Adrenal gland (tissue), 12 donors: ENCODE measurements around the gene DCD. TPM values are rescaled to one million over a fixed set of nuclear protein-coding genes. Genes with fewer than 3 reads are reported as not detected.

ENCODE experiments used
- DNase-seq, 7 donors: peaks; one replicate each; pipeline ENCODE4 v3.0.0-alpha.2; 2019 to 2020
- H3K27ac ChIP-seq, 5 donors: fragments of 200-600 bp; sonication (generic) in 4 of 5; 1 replicate in 3 of 5; 2 replicates in 2 of 5; pipeline versions ENCODE4 v1.5.1 to v1.8.0; 2016 to 2020; ENCODE audit warnings: mild to moderate bottlenecking in 1 of 5
- H3K27me3 ChIP-seq: fragments of 200-600 bp; 2 replicates; pipeline ENCODE4 v1.8.0; 2021
- H3K36me3 ChIP-seq, 2 donors: fragments of 200-600 bp; replicated peaks in 1 of 2; 1 replicate in 1 of 2; 2 replicates in 1 of 2; pipeline versions ENCODE4 v1.5.1 to v1.8.0; 2018 to 2022
- H3K4me1 ChIP-seq, 2 donors: fragments of 200-600 bp; replicated peaks in 1 of 2; 1 replicate in 1 of 2; 2 replicates in 1 of 2; pipeline versions ENCODE4 v1.5.1 to v1.8.0; 2018 to 2021
- H3K4me3 ChIP-seq, 4 donors: fragments of 200-600 bp; sonication (generic) in 3 of 4; one replicate each; pipeline ENCODE4 v1.5.1; 2016 to 2018
- H3K9me3 ChIP-seq, 3 donors: fragments of 200-600 bp; sonication (generic) in 1 of 3; replicated peaks in 1 of 3; 1 replicate in 2 of 3; 2 replicates in 1 of 3; pipeline versions ENCODE4 v1.5.1 to v1.8.0; 2016 to 2021
- CTCF ChIP-seq, 6 experiments: fragments of 450-650 bp in 4 of 6; fragments of 200-600 bp in 2 of 6; sonication (generic) in 1 of 6; IDR thresholded peaks; 1 replicate in 5 of 6; 2 replicates in 1 of 6; pipeline versions ENCODE4 v1.5.1 to v1.8.0; 2016 to 2021; ENCODE audit warnings: antibody characterized with exemption in 6 of 6, mild to moderate bottlenecking in 2 of 6, moderate library complexity in 1 of 6
- POLR2A ChIP-seq, 2 donors: fragments of 450-650 bp; IDR thresholded peaks; one replicate each; pipeline ENCODE4 v1.6.1; 2017; ENCODE audit warnings: antibody characterized with exemption in 2 of 2, mild to moderate bottlenecking in 2 of 2, moderate library complexity in 1 of 2
- WGBS, 4 donors: extraction: QIAGEN DNeasy Blood & Tissue Kit in 2 of 4; methylation state at CpG; one replicate each; pipeline versions ENCODE4 v1.1.5 to v1.1.7; 2013 to 2017; 5-methylcytosine and 5-hydroxymethylcytosine counted together
- intact Hi-C, 2 donors: fragments of 100-400 bp; cut with DNase I; formaldehyde crosslinking; loops; one replicate each; pipeline versions ENCODE4 v1.14.1 to v1.15.0; 2022 to 2023
- polyA plus RNA-seq, 3 donors: library from polyadenylated mRNA; stranded (reverse); fragments of 200-250 nt in 2 of 3; fragments of 350-450 nt in 1 of 3; fragmentation: Illumina TruSeq in 1 of 3; extraction: RNeasy Lipid Tissue Mini Kit (QIAGEN cat#74804) in 1 of 3; gene quantifications; one replicate each; pipeline ENCODE4 v1.2.3, GENCODE V29; 2013 to 2014
- total RNA-seq, 9 donors: library from RNA; depleted of rRNA in 4 of 9; stranded (reverse); fragments of >200 nt in 4 of 9; fragments of 120-200 nt in 1 of 9; fragmentation: NEBNext Ultra II Directional in 1 of 9; extraction: Animal tissue kit (Norgen Biotek cat#: 25700) in 1 of 9; gene quantifications; one replicate each; pipeline versions ENCODE4 v1.1.0 to v1.2.4, GENCODE V29; 2013 to 2023
- donor health status: healthy with polysubstance abuse.
- donor health status: Bipolar disorder and iron deficiency.
- donor health status: DM: yes; HTN: yes; CAD: no.
- donor health status: DM: no; HTN: no; CAD: no.
- donor health status: DM: no; HTN: no; CAD: no.
- donor health status: DM: yes; HTN: yes; CAD: no.

The DCD gene
- total and polyA plus RNA-seq, 12 donors: not detected

- no peak overlapping the region for H3K4me3 ChIP-seq
- no peaks in the 10 kb centered on the region for H3K36me3 ChIP-seq
- H3K4me1 ChIP-seq: no peaks in the 10 kb centered on the region
- no peak overlapping the region for H3K27ac ChIP-seq
- no peaks in the 10 kb centered on the region for H3K9me3 ChIP-seq
- intact Hi-C loops: no loop called here
- 54 to 69% (median 59%) methylated on average over 1 of the region's 1 CpG for WGBS, 4 donors
- TF ChIP-seq CTCF (IDR thresholded peaks at IDR 0.05) (no peak), POLR2A (IDR thresholded peaks at IDR 0.05) (no peak)
- peaks cover 4% of the 10 kb centered on the region for H3K27me3 ChIP-seq
- DNase-seq: no peak
These were observed 34.5 kb upstream of the DCD start for GRCh38 chr12:54682674-54683073.

- Histone ChIP-seq H3K4me3 (no peak overlapping the region), H3K27ac (no peak overlapping the region), H3K36me3 (no peaks in the 10 kb centered on the region), H3K9me3 (no peaks in the 10 kb centered on the region), H3K27me3 (peaks cover 4% of the 10 kb centered on the region), H3K4me1 (no peaks in the 10 kb centered on the region)
- 50 to 58% (median 52%) methylated on average over 3 of the region's 3 CpGs for WGBS, 4 donors
- intact Hi-C loops: no loop called here
- TF ChIP-seq CTCF (IDR thresholded peaks at IDR 0.05) (peak; percentile 9 to 41 (median 28)), POLR2A (IDR thresholded peaks at IDR 0.05) (no peak)
- peak in 3 of 7 donors; percentile 17 to 37 (median 32) for DNase-seq
These were observed 32.2 kb upstream of the DCD start for GRCh38 chr12:54680374-54680773.

- TF ChIP-seq CTCF (IDR thresholded peaks at IDR 0.05) (no peak), POLR2A (IDR thresholded peaks at IDR 0.05) (no peak)
- Histone ChIP-seq H3K36me3 (no peaks in the 10 kb centered on the region), H3K27me3 (peaks cover 4% of the 10 kb centered on the region), H3K9me3 (no peaks in the 10 kb centered on the region), H3K4me3 (no peak overlapping the region), H3K27ac (no peak overlapping the region), H3K4me1 (no peaks in the 10 kb centered on the region)
- DNase-seq: no peak
- WGBS, 4 donors: 75 to 83% (median 76%) methylated on average over 5 of the region's 5 CpGs
- intact Hi-C loops: no loop called here
These were observed 30.0 kb upstream of the DCD start for GRCh38 chr12:54678131-54678530.

- Histone ChIP-seq H3K4me3 (no peak overlapping the region), H3K27ac (no peak overlapping the region), H3K27me3 (no peaks in the 10 kb centered on the region), H3K36me3 (no peaks in the 10 kb centered on the region), H3K4me1 (no peaks in the 10 kb centered on the region), H3K9me3 (no peaks in the 10 kb centered on the region)
- no peak for DNase-seq
- intact Hi-C loops: no loop called here
- WGBS, 4 donors: 83 to 95% (median 87%) methylated on average over 5 of the region's 5 CpGs
- no peak for TF ChIP-seq POLR2A (IDR thresholded peaks at IDR 0.05)
- TF ChIP-seq CTCF (IDR thresholded peaks at IDR 0.05): no peak
These were observed 19.8 kb upstream of the DCD start for GRCh38 chr12:54667945-54668344.
